Osteoblast (primary cell): ENCODE data around the gene NENF. TPM values are rescaled to one million over a fixed set of nuclear protein-coding genes. Genes with fewer than 3 reads are reported as not detected.

Source experiments
- DNase-seq: peaks from one replicate; pipeline ENCODE4 v3.0.0; 2011; ENCODE audit warnings: low spot score, mixed read lengths; ENCODE audit not compliant: insufficient read length; ENCODE audit errors: missing footprints
- H2AFZ ChIP-seq: 2 replicates; pipeline ENCODE4 v1.6.0; 2011; ENCODE audit warnings: mild to moderate bottlenecking, low read length
- H3K27ac ChIP-seq: 2 replicates; pipeline ENCODE4 v1.5.1; 2011; ENCODE audit warnings: mild to moderate bottlenecking, low read depth, low read length, moderate library complexity
- H3K27me3 ChIP-seq: 2 replicates; pipeline ENCODE4 v1.6.0; 2012; ENCODE audit warnings: mild to moderate bottlenecking, control low read depth, inconsistent platforms, low read length, moderate library complexity; ENCODE audit not compliant: insufficient read depth
- H3K36me3 ChIP-seq: 2 replicates; pipeline ENCODE4 v1.5.1; 2011; ENCODE audit warnings: mild to moderate bottlenecking, low read length, control low read depth, moderate library complexity; ENCODE audit not compliant: insufficient read depth
- H3K4me1 ChIP-seq: 2 replicates; pipeline ENCODE4 v1.5.1; 2011; ENCODE audit warnings: mild to moderate bottlenecking, low read length, control low read depth, moderate library complexity; ENCODE audit not compliant: insufficient read depth
- H3K4me2 ChIP-seq: 2 replicates; pipeline ENCODE4 v1.6.0; 2011; ENCODE audit warnings: mild to moderate bottlenecking, low read length; ENCODE audit not compliant: insufficient read depth
- H3K4me3 ChIP-seq: fragments of 200-600 bp; sonication (generic); 3 replicates; pipeline ENCODE4 v1.5.1; 2012; ENCODE audit warnings: mild to moderate bottlenecking, low read length, inconsistent platforms; ENCODE audit not compliant: insufficient read depth
- H3K79me2 ChIP-seq: 2 replicates; pipeline ENCODE4 v1.6.0; 2012; ENCODE audit warnings: mild to moderate bottlenecking, low read length, control low read depth, inconsistent platforms; ENCODE audit not compliant: insufficient read depth
- H3K9me3 ChIP-seq: 2 replicates; pipeline ENCODE4 v1.5.1; 2011; ENCODE audit warnings: low read depth, low read length, control low read depth
- H4K20me1 ChIP-seq: 2 replicates; pipeline ENCODE4 v1.6.0; 2012; ENCODE audit warnings: mild to moderate bottlenecking, low read length, control low read depth; ENCODE audit not compliant: insufficient read depth
- CTCF ChIP-seq: IDR thresholded peaks from 2 replicates; pipeline ENCODE4 v1.5.1; 2011; ENCODE audit warnings: mild to moderate bottlenecking, low read depth, low read length, moderate library complexity; ENCODE audit errors: extremely low read depth
- total RNA-seq: library from RNA; depleted of rRNA; stranded (reverse); fragments of >200 nt; gene quantifications from 2 replicates; pipeline ENCODE4 v1.2.3, GENCODE V29; 2012

The NENF gene
- total RNA-seq, 1 donor = 33.7 TPM

GRCh38 chr1:212491454-212491853 is 58.7 kb downstream of the NENF start:
- DNase-seq = no peak
- Histone ChIP-seq H3K27ac (no peak overlapping the region), H3K36me3 (no peaks in the 10 kb centered on the region)

More at GRCh38 chr1:212491454-212491853, 58.7 kb downstream of the NENF start:
- Histone ChIP-seq H3K27me3 (peaks cover 4% of the 10 kb centered on the region), H3K4me2 (no peak overlapping the region), H3K79me2 (no peaks in the 10 kb centered on the region), H4K20me1 (no peaks in the 10 kb centered on the region), H3K9me3 (no peaks in the 10 kb centered on the region), H3K4me1 (peaks cover under 1% of the 10 kb centered on the region), H3K4me3 (no peak overlapping the region), H2AFZ (no peak overlapping the region)
- TF ChIP-seq CTCF = no peak

Other genes with a start within 250 kb of the NENF start
- 21.4 and 24.8 TPM in 2 replicates for gene PPP2R5A, start 147.5 kb upstream of the NENF start, total RNA-seq
- 6.5 and 7.1 TPM in 2 replicates for gene PACC1, start 18.0 kb upstream of the NENF start, total RNA-seq
- gene ATF3, start 175.8 kb downstream of the NENF start, total RNA-seq = 3.2 and 3.6 TPM in 2 replicates